ENCODE measurements around the gene SLC7A14. TPM values are rescaled to one million over a fixed set of nuclear protein-coding genes. Genes with fewer than 3 reads are reported as not detected.

Gene SLC7A14
- total and polyA plus RNA-seq, 12 donors = under 0.01 TPM; not detected in 11

GRCh38 chr3:170608475-170608874, 22.6 kb upstream of the SLC7A14 start:
- intact Hi-C loops (cut with DNase I) = no loop called here
- no peaks in the 10 kb centered on the region for H3K27me3 ChIP-seq
- ATAC-seq = no peak
- peaks cover 0 to 8% (median 0%) of the 10 kb centered on the region in 9 donors for H3K4me1 ChIP-seq
- TF ChIP-seq CTCF (IDR thresholded peaks at IDR 0.05) = no peak
- no peak overlapping the region for H3K27ac ChIP-seq
- H3K4me3 ChIP-seq = no peak overlapping the region
- no peaks in the 10 kb centered on the region for H3K9me3 ChIP-seq
- WGBS, 2 donors = 59 to 73% methylated on average over 1 of the region's 1 CpG
- no peaks in the 10 kb centered on the region for H3K36me3 ChIP-seq
- no peak for DNase-seq

- Histone ChIP-seq H3K9me3 (no peaks in the 10 kb centered on the region), H3K27ac (no peak overlapping the region), H3K36me3 (no peaks in the 10 kb centered on the region), H3K4me3 (no peak overlapping the region), H3K4me1 (peaks cover 0 to 8% (median 0%) of the 10 kb centered on the region in 9 donors), H3K27me3 (no peaks in the 10 kb centered on the region)
- 67 to 70% methylated on average over 3 of the region's 3 CpGs for WGBS, 2 donors
- intact Hi-C loops (cut with DNase I) = no loop called here
- no peak for TF ChIP-seq CTCF (IDR thresholded peaks at IDR 0.05)
- no peak for ATAC-seq
- DNase-seq = no peak
Observed at GRCh38 chr3:170606675-170607074, 20.8 kb upstream of the SLC7A14 start.

- Histone ChIP-seq H3K4me1 (peaks cover 0 to 8% (median 0%) of the 10 kb centered on the region in 9 donors), H3K27me3 (no peaks in the 10 kb centered on the region), H3K9me3 (no peaks in the 10 kb centered on the region), H3K27ac (peak overlapping the region in 1 of 10 donors; percentile 46), H3K36me3 (no peaks in the 10 kb centered on the region), H3K4me3 (no peak overlapping the region)
- no peak for DNase-seq
- ATAC-seq = peak in 2 of 8 donors; percentile 49 to 67
- intact Hi-C loops (cut with DNase I) = no loop called here
- TF ChIP-seq CTCF (IDR thresholded peaks at IDR 0.05) = no peak
Observed at GRCh38 chr3:170605490-170605889, 19.6 kb upstream of the SLC7A14 start.

- WGBS, 2 donors = 40 to 51% methylated on average over 5 of the region's 5 CpGs
- Histone ChIP-seq H3K36me3 (no peaks in the 10 kb centered on the region), H3K27ac (no peak overlapping the region), H3K9me3 (no peaks in the 10 kb centered on the region), H3K4me3 (no peak overlapping the region), H3K4me1 (peaks cover 0 to 8% (median 0%) of the 10 kb centered on the region in 9 donors), H3K27me3 (no peaks in the 10 kb centered on the region)
- TF ChIP-seq CTCF (IDR thresholded peaks at IDR 0.05) = no peak
- intact Hi-C loops (cut with DNase I) = no loop called here
- ATAC-seq = no peak
- DNase-seq = no peak
Observed at GRCh38 chr3:170603770-170604510, 18.1 kb upstream of the SLC7A14 start.
